DOHH2 (cell line): ENCODE data around the gene LDLR.

Source experiments
- EZH2phosphoT487 ChIP-seq: fragments of 200-600 bp; sonication (generic); IDR thresholded peaks from 2 replicates; pipeline ENCODE4 v1.6.1; 2017; ENCODE audit warnings: borderline replicate concordance, mild to moderate bottlenecking, antibody characterized with exemption, low read length, moderate library complexity, mixed read lengths
- TF ChIP-seq, protein P1 (sequence below): fragments of 200-600 bp; sonication (generic); IDR thresholded peaks from one replicate; pipeline ENCODE4 v1.5.1; 2014; ENCODE audit warnings: antibody characterized with exemption, mild to moderate bottlenecking, low read depth, low read length; ENCODE audit not compliant: poor library complexity, severe bottlenecking

DNA sequence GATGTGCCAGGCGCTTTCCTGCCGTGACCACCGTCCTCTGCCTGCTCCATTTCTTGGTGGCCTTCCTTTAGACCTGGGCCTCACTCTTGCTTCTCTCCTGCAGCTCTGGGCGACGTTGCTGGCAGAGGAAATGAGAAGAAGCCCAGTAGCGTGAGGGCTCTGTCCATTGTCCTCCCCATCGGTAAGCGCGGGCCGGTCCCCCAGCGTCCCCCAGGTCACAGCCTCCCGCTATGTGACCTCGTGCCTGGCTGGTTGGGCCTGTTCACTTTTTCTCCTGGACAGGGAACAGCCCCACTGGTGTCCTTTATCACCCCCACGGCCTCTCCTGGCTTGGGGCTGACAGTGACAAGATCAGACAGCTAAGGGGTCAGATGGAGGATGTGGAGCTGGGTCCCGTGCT, 38.6 kb downstream of the LDLR start:
- TF ChIP-seq, protein P1, sequence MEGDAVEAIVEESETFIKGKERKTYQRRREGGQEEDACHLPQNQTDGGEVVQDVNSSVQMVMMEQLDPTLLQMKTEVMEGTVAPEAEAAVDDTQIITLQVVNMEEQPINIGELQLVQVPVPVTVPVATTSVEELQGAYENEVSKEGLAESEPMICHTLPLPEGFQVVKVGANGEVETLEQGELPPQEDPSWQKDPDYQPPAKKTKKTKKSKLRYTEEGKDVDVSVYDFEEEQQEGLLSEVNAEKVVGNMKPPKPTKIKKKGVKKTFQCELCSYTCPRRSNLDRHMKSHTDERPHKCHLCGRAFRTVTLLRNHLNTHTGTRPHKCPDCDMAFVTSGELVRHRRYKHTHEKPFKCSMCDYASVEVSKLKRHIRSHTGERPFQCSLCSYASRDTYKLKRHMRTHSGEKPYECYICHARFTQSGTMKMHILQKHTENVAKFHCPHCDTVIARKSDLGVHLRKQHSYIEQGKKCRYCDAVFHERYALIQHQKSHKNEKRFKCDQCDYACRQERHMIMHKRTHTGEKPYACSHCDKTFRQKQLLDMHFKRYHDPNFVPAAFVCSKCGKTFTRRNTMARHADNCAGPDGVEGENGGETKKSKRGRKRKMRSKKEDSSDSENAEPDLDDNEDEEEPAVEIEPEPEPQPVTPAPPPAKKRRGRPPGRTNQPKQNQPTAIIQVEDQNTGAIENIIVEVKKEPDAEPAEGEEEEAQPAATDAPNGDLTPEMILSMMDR, result no peak
- no peak for TF ChIP-seq EZH2phosphoT487
